Measurements from ENCODE around the gene CACHD1. TPM values are rescaled to one million over a fixed set of nuclear protein-coding genes. Genes with fewer than 3 reads are reported as not detected.

CACHD1 gene
- polyA plus RNA-seq, 1 donor from 2014 or later = 12.7 TPM

DNA sequence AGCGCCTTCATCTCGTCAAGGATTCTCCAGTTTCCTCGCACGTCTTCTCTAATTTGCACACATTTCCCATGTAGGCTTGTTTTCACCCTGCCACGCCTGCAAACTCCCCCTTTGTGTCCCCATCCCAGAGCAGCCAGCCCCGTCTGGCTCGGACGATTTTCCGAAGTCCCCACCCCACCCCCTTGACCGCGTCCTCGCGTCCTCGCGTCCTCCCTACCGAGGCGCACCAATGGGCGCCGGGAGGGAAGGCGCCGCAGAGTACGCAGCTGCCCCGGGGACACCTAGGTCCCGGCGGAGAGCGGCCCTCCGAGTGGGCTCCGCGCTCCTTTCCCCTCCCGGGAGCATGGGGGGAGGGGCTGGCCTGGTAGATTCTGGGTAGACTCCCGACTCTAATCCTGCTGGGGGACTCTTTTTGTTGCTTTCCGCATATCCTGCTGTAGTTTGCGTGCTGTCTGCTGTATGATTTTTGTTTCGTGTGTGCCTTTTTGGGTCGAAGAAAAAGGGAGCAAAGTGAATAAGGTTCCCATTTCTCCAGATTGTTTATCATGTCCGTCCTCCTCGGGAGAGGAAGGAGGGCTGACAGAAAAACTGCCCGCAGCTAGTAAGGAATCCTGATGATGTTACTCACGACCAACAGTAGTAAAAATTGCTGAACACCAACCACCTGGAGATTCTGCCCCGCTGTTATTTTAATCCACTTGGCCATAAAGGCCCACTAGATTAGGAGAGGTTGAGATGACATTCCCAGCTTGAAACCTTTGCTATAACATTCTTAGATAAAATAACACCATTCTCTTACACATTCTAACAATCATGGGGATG lies 1.5 kb downstream of the CACHD1 start:
- Histone ChIP-seq H3K9ac (ENCODE audit: low read length) (peak overlapping the region; percentile 69), H3K27ac (ENCODE audit: low read length) (no peak overlapping the region), H3K4me3 (ENCODE audit: low read length) (peak overlapping the region; percentile 88), H3F3A (ENCODE audit: insufficient read depth, low read length, poor library complexity, severe bottlenecking) (peaks cover 5% of the 10 kb centered on the region), H3K9me2 (ENCODE audit: insufficient read depth, low read length) (no peaks in the 10 kb centered on the region), H4K20me1 (ENCODE audit: insufficient read depth) (no peaks in the 10 kb centered on the region), H3K4me2 (ENCODE audit: low read length) (peak overlapping the region; percentile 87), H2AFZ (ENCODE audit: low read depth, low read length) (peak overlapping the region; percentile 67), H3K9me3 (ENCODE audit: low read length) (no peaks in the 10 kb centered on the region), H3K79me2 (replicated peaks; ENCODE audit: insufficient read depth, low read length) (peaks cover 37% of the 10 kb centered on the region), H3K36me3 (ENCODE audit: insufficient read depth, low read length) (no peaks in the 10 kb centered on the region), H3K27me3 (ENCODE audit: insufficient read depth, low read depth, low read length) (no peaks in the 10 kb centered on the region)
- TF ChIP-seq, protein P1, sequence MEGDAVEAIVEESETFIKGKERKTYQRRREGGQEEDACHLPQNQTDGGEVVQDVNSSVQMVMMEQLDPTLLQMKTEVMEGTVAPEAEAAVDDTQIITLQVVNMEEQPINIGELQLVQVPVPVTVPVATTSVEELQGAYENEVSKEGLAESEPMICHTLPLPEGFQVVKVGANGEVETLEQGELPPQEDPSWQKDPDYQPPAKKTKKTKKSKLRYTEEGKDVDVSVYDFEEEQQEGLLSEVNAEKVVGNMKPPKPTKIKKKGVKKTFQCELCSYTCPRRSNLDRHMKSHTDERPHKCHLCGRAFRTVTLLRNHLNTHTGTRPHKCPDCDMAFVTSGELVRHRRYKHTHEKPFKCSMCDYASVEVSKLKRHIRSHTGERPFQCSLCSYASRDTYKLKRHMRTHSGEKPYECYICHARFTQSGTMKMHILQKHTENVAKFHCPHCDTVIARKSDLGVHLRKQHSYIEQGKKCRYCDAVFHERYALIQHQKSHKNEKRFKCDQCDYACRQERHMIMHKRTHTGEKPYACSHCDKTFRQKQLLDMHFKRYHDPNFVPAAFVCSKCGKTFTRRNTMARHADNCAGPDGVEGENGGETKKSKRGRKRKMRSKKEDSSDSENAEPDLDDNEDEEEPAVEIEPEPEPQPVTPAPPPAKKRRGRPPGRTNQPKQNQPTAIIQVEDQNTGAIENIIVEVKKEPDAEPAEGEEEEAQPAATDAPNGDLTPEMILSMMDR (IDR thresholded peaks at IDR 0.05; ENCODE audit: poor library complexity, severe bottlenecking) = no peak

DNA sequence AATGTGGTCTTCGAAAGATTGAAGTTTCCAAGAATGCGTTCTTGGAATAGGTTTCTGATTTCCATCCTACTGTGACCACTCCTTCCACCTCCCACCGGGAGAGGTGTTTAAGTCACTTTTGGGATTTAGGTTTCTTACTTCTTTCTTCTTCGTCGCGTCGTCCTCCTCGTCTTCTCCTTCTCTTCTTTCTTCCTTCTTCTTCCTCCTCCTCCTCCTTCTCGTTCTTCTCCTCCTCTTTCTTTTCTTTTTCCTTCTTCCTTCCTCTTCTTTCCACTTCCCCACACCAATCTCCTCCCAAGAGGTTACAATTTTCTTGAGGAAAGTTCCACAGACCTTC lies 2.1 kb downstream of the CACHD1 start:
- H3K27me3 ChIP-seq (ENCODE audit: insufficient read depth, low read depth, low read length) = no peaks in the 10 kb centered on the region
- TF ChIP-seq, protein P1 (IDR thresholded peaks at IDR 0.05; ENCODE audit: poor library complexity, severe bottlenecking) = no peak
- TF ChIP-seq SMC3 (conservative IDR thresholded peaks at IDR 0.05; ENCODE audit: poor library complexity) = no peak
- no peak for TF ChIP-seq EZH2 (IDR thresholded peaks at IDR 0.05; ENCODE audit: borderline replicate concordance, insufficient read depth, low read length, poor library complexity, severe bottlenecking)
- TF ChIP-seq RAD21 (conservative IDR thresholded peaks at IDR 0.05) = no peak
- no peak for TF ChIP-seq POLR2AphosphoS5 (IDR thresholded peaks at IDR 0.05)
- no peak for TF ChIP-seq REST (IDR thresholded peaks at IDR 0.05; ENCODE audit: borderline replicate concordance)
- TF ChIP-seq TAF1 (IDR thresholded peaks at IDR 0.05; ENCODE audit: low read depth) = no peak
- TF ChIP-seq MXI1 (conservative IDR thresholded peaks at IDR 0.05; ENCODE audit: poor library complexity, severe bottlenecking) = no peak
- no peak for TF ChIP-seq EP300 (conservative IDR thresholded peaks at IDR 0.05; ENCODE audit: poor library complexity, severe bottlenecking)
- H2AFZ ChIP-seq (ENCODE audit: low read depth, low read length) = peak overlapping the region; percentile 67
- peak overlapping the region; percentile 87 for H3K4me2 ChIP-seq (ENCODE audit: low read length)
- no peaks in the 10 kb centered on the region for H3K36me3 ChIP-seq (ENCODE audit: insufficient read depth, low read length)
- H3K9ac ChIP-seq (ENCODE audit: low read length) = peak overlapping the region; percentile 69
- H3K9me2 ChIP-seq (ENCODE audit: insufficient read depth, low read length) = no peaks in the 10 kb centered on the region
- H3K4me3 ChIP-seq (ENCODE audit: low read length) = peak overlapping the region; percentile 88
- no peak overlapping the region for H3K27ac ChIP-seq (ENCODE audit: low read length)
- H3K79me2 ChIP-seq (replicated peaks; ENCODE audit: insufficient read depth, low read length) = peaks cover 37% of the 10 kb centered on the region
- peaks cover 5% of the 10 kb centered on the region for H3F3A ChIP-seq (ENCODE audit: insufficient read depth, low read length, poor library complexity, severe bottlenecking)
- H3K9me3 ChIP-seq (ENCODE audit: low read length) = no peaks in the 10 kb centered on the region
- H4K20me1 ChIP-seq (ENCODE audit: insufficient read depth) = no peaks in the 10 kb centered on the region

Data from neural cell (in vitro differentiated cells).